Colonic mucosa (tissue), 4 donors: ENCODE measurements around the gene KIAA0825. TPM values are rescaled to one million over a fixed set of nuclear protein-coding genes. Genes with fewer than 3 reads are reported as not detected.

Experiments used
- DNase-seq: peaks from one replicate; pipeline ENCODE4 v3.0.0-alpha.2; 2020
- H3K27ac ChIP-seq: fragments of 200-600 bp; one replicate; pipeline ENCODE4 v1.8.0; 2021
- H3K27me3 ChIP-seq: fragments of 200-600 bp; one replicate; pipeline ENCODE4 v1.8.0; 2021
- H3K36me3 ChIP-seq: fragments of 200-600 bp; one replicate; pipeline ENCODE4 v1.8.0; 2021
- H3K4me1 ChIP-seq: fragments of 200-600 bp; one replicate; pipeline ENCODE4 v1.8.0; 2021; ENCODE audit warnings: mild to moderate bottlenecking
- H3K4me3 ChIP-seq: fragments of 200-600 bp; one replicate; pipeline ENCODE4 v1.8.0; 2021
- H3K9ac ChIP-seq, 2 donors: one replicate each; pipeline ENCODE4 v1.7.0; 2013; ENCODE audit warnings: control low read depth in 2 of 2, low read depth in 2 of 2, low read length in 2 of 2
- H3K9me3 ChIP-seq: fragments of 200-600 bp; one replicate; pipeline ENCODE4 v1.8.0; 2021
- CTCF ChIP-seq: fragments of 200-600 bp; IDR thresholded peaks from one replicate; pipeline ENCODE4 v1.8.0; 2022; ENCODE audit warnings: antibody characterized with exemption, mild to moderate bottlenecking
- intact Hi-C: fragments of 100-400 bp; cut with DNase I; formaldehyde crosslinking; loops from one replicate; pipeline ENCODE4 v1.14.1; 2022
- total RNA-seq, 2 donors: library from RNA; stranded (reverse); fragmentation: NEBNext Ultra II Directional in 1 of 2; extraction: Animal tissue kit (Norgen Biotek cat#: 25700) in 1 of 2; gene quantifications; one replicate each; pipeline ENCODE4 v1.2.1, GENCODE V29; 2021
- donor health status: healthy.
- donor health status: DM: no; HTN: no; CAD: no.
- donor health status: DM: no; HTN: no; CAD: no.

KIAA0825 gene
- total RNA-seq, 2 donors from 2014 or later = 1.1 to 1.5 TPM

- Histone ChIP-seq H3K36me3 (no peaks in the 10 kb centered on the region), H3K9me3 (no peaks in the 10 kb centered on the region), H3K4me3 (no peak overlapping the region), H3K9ac (no peak overlapping the region), H3K4me1 (no peaks in the 10 kb centered on the region), H3K27me3 (no peaks in the 10 kb centered on the region), H3K27ac (no peak overlapping the region)
- intact Hi-C loops = no loop called here
- DNase-seq = no peak
- TF ChIP-seq CTCF = no peak
Observed at GRCh38 chr5:94316916-94317838, 301.2 kb downstream of the KIAA0825 start.

GRCh38 chr5:94314460-94315131 is 303.8 kb downstream of the KIAA0825 start:
- Histone ChIP-seq H3K9me3 (no peaks in the 10 kb centered on the region), H3K27me3 (no peaks in the 10 kb centered on the region), H3K36me3 (no peaks in the 10 kb centered on the region), H3K9ac (no peak overlapping the region), H3K4me1 (no peaks in the 10 kb centered on the region), H3K4me3 (no peak overlapping the region), H3K27ac (no peak overlapping the region)
- intact Hi-C loops = no loop called here
- DNase-seq = no peak
- TF ChIP-seq CTCF = no peak

GRCh38 chr5:94313696-94314095 is 304.7 kb downstream of the KIAA0825 start:
- DNase-seq = no peak
- intact Hi-C loops = no loop called here
- H3K4me1 ChIP-seq = no peaks in the 10 kb centered on the region

GRCh38 chr5:94313188-94313587 is 305.2 kb downstream of the KIAA0825 start:
- Histone ChIP-seq H3K27ac (no peak overlapping the region), H3K4me1 (no peaks in the 10 kb centered on the region), H3K9me3 (no peaks in the 10 kb centered on the region), H3K27me3 (no peaks in the 10 kb centered on the region), H3K9ac (no peak overlapping the region), H3K36me3 (no peaks in the 10 kb centered on the region), H3K4me3 (no peak overlapping the region)
- DNase-seq = no peak
- intact Hi-C loops = no loop called here
- no peak for TF ChIP-seq CTCF

More at GRCh38 chr5:94313696-94314095, 304.7 kb downstream of the KIAA0825 start:
- H3K27me3 ChIP-seq = no peaks in the 10 kb centered on the region
- H3K27ac ChIP-seq = no peak overlapping the region
- H3K4me3 ChIP-seq = no peak overlapping the region
- H3K36me3 ChIP-seq = no peaks in the 10 kb centered on the region
- H3K9ac ChIP-seq = no peak overlapping the region
- no peak for TF ChIP-seq CTCF
- no peaks in the 10 kb centered on the region for H3K9me3 ChIP-seq

- TF ChIP-seq CTCF = no peak
- H3K9ac ChIP-seq = no peak overlapping the region
- H3K9me3 ChIP-seq = no peaks in the 10 kb centered on the region
- no peaks in the 10 kb centered on the region for H3K36me3 ChIP-seq
- H3K27ac ChIP-seq = no peak overlapping the region
- H3K4me1 ChIP-seq = no peaks in the 10 kb centered on the region
- DNase-seq = no peak
- intact Hi-C loops = no loop called here
- H3K4me3 ChIP-seq = no peak overlapping the region
- H3K27me3 ChIP-seq = no peaks in the 10 kb centered on the region
Observed at GRCh38 chr5:94312298-94312697, 306.1 kb downstream of the KIAA0825 start.
